Right atrium auricular region (tissue), 2 donors: ENCODE data around the gene INPP5D. TPM values are rescaled to one million over a fixed set of nuclear protein-coding genes. Genes with fewer than 3 reads are reported as not detected.
"Not testable (repeated sequence)": the region's sequence is repeated elsewhere in the genome, so short reads cannot be mapped to it uniquely, and the experiment has no call there.

Source experiments
- DNase-seq: peaks from one replicate; pipeline ENCODE4 v3.0.0-alpha.2; 2019; ENCODE audit warnings: low spot score
- H3K27ac ChIP-seq, 2 donors: fragments of 200-600 bp; sonication (generic); 1 replicate in 1 of 2; 2 replicates in 1 of 2; pipeline ENCODE4 v1.5.1; 2016 to 2019
- H3K27me3 ChIP-seq, 2 donors: fragments of 200-600 bp; sonication (generic); one replicate each; pipeline versions ENCODE4 v1.5.1 to v1.6.0; 2017 to 2019
- H3K36me3 ChIP-seq: fragments of 200-600 bp; sonication (generic); one replicate; pipeline ENCODE4 v1.5.1; 2016
- H3K4me1 ChIP-seq, 2 donors: fragments of 200-600 bp; sonication (generic); one replicate each; pipeline versions ENCODE4 v1.5.1 to v1.6.0; 2017 to 2019
- H3K4me3 ChIP-seq, 2 donors: fragments of 200-600 bp; sonication (generic); 1 replicate in 1 of 2; 2 replicates in 1 of 2; pipeline ENCODE4 v1.5.1; 2017 to 2019; ENCODE audit warnings: mild to moderate bottlenecking in 1 of 2, moderate library complexity in 1 of 2
- H3K9me3 ChIP-seq, 2 donors: fragments of 200-600 bp; sonication (generic); one replicate each; pipeline ENCODE4 v1.5.1; 2019
- CTCF ChIP-seq, 2 donors: fragments of 200-600 bp; sonication (generic); IDR thresholded peaks; one replicate each; pipeline ENCODE4 v1.5.1; 2019; ENCODE audit warnings: antibody characterized with exemption in 2 of 2
- total RNA-seq, 2 donors: library from RNA; depleted of rRNA; stranded (reverse); fragments of >200 nt; gene quantifications; one replicate each; pipeline ENCODE4 v1.1.0, GENCODE V29; 2016

The INPP5D gene
- total RNA-seq, 2 donors from 2014 or later, result 2.9 to 7.0 TPM

GRCh38 chr2:233185963-233186362, 125.8 kb downstream of the INPP5D start:
- no peak overlapping the region for H3K27ac ChIP-seq
- no peaks in the 10 kb centered on the region for H3K27me3 ChIP-seq
- peaks cover 0 to 10% of the 10 kb centered on the region in 2 donors for H3K4me1 ChIP-seq
- no peak overlapping the region for H3K4me3 ChIP-seq
- H3K36me3 ChIP-seq, result no peaks in the 10 kb centered on the region
- TF ChIP-seq CTCF (IDR thresholded peaks at IDR 0.05), result no peak
- DNase-seq, result no peak
- H3K9me3 ChIP-seq, result no peaks in the 10 kb centered on the region

- no peaks in the 10 kb centered on the region for H3K9me3 ChIP-seq
- DNase-seq, result no peak
- peaks cover 0 to 10% of the 10 kb centered on the region in 2 donors for H3K4me1 ChIP-seq
- no peaks in the 10 kb centered on the region for H3K27me3 ChIP-seq
- H3K27ac ChIP-seq, result no peak overlapping the region
- H3K36me3 ChIP-seq, result no peaks in the 10 kb centered on the region
- TF ChIP-seq CTCF (IDR thresholded peaks at IDR 0.05), result no peak
- H3K4me3 ChIP-seq, result no peak overlapping the region
These were observed 126.7 kb downstream of the INPP5D start for GRCh38 chr2:233186851-233187250.

GRCh38 chr2:233189025-233189424, 128.9 kb downstream of the INPP5D start:
- Histone ChIP-seq H3K4me3 (no peak overlapping the region), H3K27ac (no peak overlapping the region), H3K4me1 (peaks cover 0 to 10% of the 10 kb centered on the region in 2 donors), H3K27me3 (no peaks in the 10 kb centered on the region), H3K9me3 (no peaks in the 10 kb centered on the region), H3K36me3 (no peaks in the 10 kb centered on the region)
- TF ChIP-seq CTCF (IDR thresholded peaks at IDR 0.05), result no peak
- no peak for DNase-seq

GRCh38 chr2:233191016-233191415, 130.9 kb downstream of the INPP5D start:
- not testable (repeated sequence) for H3K4me1 ChIP-seq, H3K9me3 ChIP-seq, H3K27ac ChIP-seq, H3K27me3 ChIP-seq, H3K4me3 ChIP-seq, DNase-seq, H3K36me3 ChIP-seq

GRCh38 chr2:233193738-233194137, 133.6 kb downstream of the INPP5D start:
- no peaks in the 10 kb centered on the region for H3K36me3 ChIP-seq

GRCh38 chr2:233195027-233195426, 134.9 kb downstream of the INPP5D start:
- no peak overlapping the region for H3K4me3 ChIP-seq
- H3K4me1 ChIP-seq, result no peaks in the 10 kb centered on the region
- H3K27me3 ChIP-seq, result no peaks in the 10 kb centered on the region
- no peak for TF ChIP-seq CTCF (IDR thresholded peaks at IDR 0.05)
- no peaks in the 10 kb centered on the region for H3K36me3 ChIP-seq
- no peaks in the 10 kb centered on the region for H3K9me3 ChIP-seq
- no peak overlapping the region for H3K27ac ChIP-seq
- no peak for DNase-seq

More at GRCh38 chr2:233193738-233194137, 133.6 kb downstream of the INPP5D start:
- H3K27me3 ChIP-seq, result no peaks in the 10 kb centered on the region
- H3K9me3 ChIP-seq, result no peaks in the 10 kb centered on the region
- H3K27ac ChIP-seq, result no peak overlapping the region
- H3K4me1 ChIP-seq, result no peaks in the 10 kb centered on the region
- no peak for DNase-seq
- TF ChIP-seq CTCF (IDR thresholded peaks at IDR 0.05), result no peak
- no peak overlapping the region for H3K4me3 ChIP-seq
